Nephron progenitor cell (in vitro differentiated cells): ENCODE measurements around the gene MEIS2.

ENCODE experiments used
- DNase-seq: peaks from one replicate; pipeline ENCODE4 v3.0.0; 2021
- H3K27ac Mint-ChIP-seq: 2 replicates; pipeline ENCODE4 v1.8.0; 2021; ENCODE audit warnings: mild to moderate bottlenecking, moderate library complexity, mixed read lengths
- H3K27me3 Mint-ChIP-seq: 2 replicates; pipeline ENCODE4 v1.8.0; 2021; ENCODE audit warnings: mild to moderate bottlenecking, low read depth, mixed read lengths; ENCODE audit not compliant: poor library complexity
- H3K36me3 Mint-ChIP-seq: 2 replicates; pipeline ENCODE4 v1.8.0; 2021; ENCODE audit warnings: low read depth, mixed read lengths
- H3K4me1 Mint-ChIP-seq: 2 replicates; pipeline ENCODE4 v1.8.0; 2021; ENCODE audit warnings: mixed read lengths
- H3K4me3 Mint-ChIP-seq: 2 replicates; pipeline ENCODE4 v1.8.0; 2021; ENCODE audit warnings: mild to moderate bottlenecking, moderate library complexity, mixed read lengths
- H3K9me3 Mint-ChIP-seq: 2 replicates; pipeline ENCODE4 v1.8.0; 2021; ENCODE audit warnings: mild to moderate bottlenecking, moderate library complexity, mixed read lengths
- TF ChIP-seq, protein P1 (sequence below): fragments of 200-600 bp; sonication (generic); IDR thresholded peaks from 2 replicates; pipeline ENCODE4 v1.5.0; 2021; ENCODE audit warnings: antibody characterized with exemption

Gene MEIS2

DNA sequence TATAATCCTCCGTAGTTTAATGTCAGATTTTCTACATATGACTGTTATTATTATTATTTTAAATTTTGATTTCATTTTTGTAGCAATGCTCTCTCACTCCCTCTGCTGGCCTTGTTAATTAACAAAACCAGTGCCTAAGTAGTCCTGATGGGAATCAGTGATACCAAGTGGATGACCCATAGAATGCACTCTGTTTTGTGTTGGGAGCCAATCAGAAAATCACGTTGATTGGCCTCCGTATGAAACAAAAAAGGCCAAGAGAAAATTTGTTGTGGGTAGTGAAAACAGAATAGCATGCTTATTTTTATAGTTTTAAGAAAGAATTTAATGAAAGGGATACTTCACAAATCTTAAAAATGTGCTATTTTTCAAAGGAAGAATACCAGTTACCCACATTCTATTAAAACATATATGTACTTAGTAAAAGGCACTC, 34.4 kb upstream of the MEIS2 start:
- Mint-ChIP-seq H3K4me3 (no peak overlapping the region), H3K4me1 (peaks cover 58% of the 10 kb centered on the region), H3K36me3 (no peaks in the 10 kb centered on the region), H3K27me3 (no peaks in the 10 kb centered on the region), H3K9me3 (no peaks in the 10 kb centered on the region), H3K27ac (no peak overlapping the region)
- DNase-seq = no peak
- TF ChIP-seq, protein P1, sequence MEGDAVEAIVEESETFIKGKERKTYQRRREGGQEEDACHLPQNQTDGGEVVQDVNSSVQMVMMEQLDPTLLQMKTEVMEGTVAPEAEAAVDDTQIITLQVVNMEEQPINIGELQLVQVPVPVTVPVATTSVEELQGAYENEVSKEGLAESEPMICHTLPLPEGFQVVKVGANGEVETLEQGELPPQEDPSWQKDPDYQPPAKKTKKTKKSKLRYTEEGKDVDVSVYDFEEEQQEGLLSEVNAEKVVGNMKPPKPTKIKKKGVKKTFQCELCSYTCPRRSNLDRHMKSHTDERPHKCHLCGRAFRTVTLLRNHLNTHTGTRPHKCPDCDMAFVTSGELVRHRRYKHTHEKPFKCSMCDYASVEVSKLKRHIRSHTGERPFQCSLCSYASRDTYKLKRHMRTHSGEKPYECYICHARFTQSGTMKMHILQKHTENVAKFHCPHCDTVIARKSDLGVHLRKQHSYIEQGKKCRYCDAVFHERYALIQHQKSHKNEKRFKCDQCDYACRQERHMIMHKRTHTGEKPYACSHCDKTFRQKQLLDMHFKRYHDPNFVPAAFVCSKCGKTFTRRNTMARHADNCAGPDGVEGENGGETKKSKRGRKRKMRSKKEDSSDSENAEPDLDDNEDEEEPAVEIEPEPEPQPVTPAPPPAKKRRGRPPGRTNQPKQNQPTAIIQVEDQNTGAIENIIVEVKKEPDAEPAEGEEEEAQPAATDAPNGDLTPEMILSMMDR = peak; percentile 65

- H3K4me3 Mint-ChIP-seq = no peak overlapping the region
- peaks cover 53% of the 10 kb centered on the region for H3K4me1 Mint-ChIP-seq
- H3K36me3 Mint-ChIP-seq = no peaks in the 10 kb centered on the region
- TF ChIP-seq, protein P1 = no peak
- DNase-seq = no peak
- no peaks in the 10 kb centered on the region for H3K27me3 Mint-ChIP-seq
- no peak overlapping the region for H3K27ac Mint-ChIP-seq
- no peaks in the 10 kb centered on the region for H3K9me3 Mint-ChIP-seq
These were observed 33.9 kb upstream of the MEIS2 start for GRCh38 chr15:37134244-37134643.

DNA sequence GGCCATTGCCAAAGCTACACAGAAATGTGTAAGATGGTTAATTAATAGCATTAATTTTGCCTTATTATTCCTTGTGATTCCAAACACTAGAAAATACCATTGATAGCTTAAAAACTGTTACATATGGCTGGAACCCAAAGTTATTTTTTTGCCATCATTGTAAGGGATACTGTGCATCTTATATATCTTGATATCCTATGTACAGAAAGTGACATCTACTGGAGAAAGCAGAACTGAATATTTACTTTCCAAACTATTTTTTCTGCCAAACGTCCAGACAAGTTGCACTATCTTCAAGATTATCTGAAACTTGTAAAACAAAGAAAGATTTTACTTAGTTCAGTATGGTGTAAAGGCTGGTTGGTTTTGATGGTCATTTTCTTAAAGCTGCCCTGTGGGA, 33.3 kb upstream of the MEIS2 start:
- peaks cover 48% of the 10 kb centered on the region for H3K4me1 Mint-ChIP-seq
- H3K27me3 Mint-ChIP-seq = no peaks in the 10 kb centered on the region
- H3K9me3 Mint-ChIP-seq = no peaks in the 10 kb centered on the region
- H3K36me3 Mint-ChIP-seq = no peaks in the 10 kb centered on the region
- H3K27ac Mint-ChIP-seq = no peak overlapping the region
- no peak overlapping the region for H3K4me3 Mint-ChIP-seq
- no peak for DNase-seq
- TF ChIP-seq, protein P1 = no peak

DNA sequence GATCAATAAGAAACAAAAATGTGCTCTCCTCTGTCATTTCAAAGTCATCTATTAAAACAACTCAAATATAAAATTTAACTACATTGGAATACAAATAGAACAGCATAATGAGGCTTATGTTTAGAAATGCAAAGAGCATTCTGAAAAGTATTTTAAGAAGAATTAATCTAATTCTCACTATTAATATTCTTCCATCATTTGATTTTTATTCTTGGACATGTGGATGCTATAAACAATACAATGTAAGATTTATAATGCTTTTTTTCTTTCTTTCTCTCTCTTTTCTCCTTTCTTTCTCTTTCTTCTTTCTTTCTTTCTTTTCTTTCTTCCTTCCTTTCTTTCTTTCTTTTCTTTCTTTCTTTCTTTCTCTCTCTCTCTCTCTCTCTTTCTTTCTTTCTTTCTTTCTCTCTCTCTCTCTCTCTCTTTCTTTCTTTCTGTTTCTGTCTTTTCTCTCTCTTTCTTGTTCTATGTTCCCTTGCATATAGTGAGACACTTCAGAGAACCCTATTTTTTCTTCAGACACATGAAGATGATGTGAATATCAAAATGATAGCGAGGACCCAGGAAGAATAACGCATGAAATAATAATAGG, 32.6 kb upstream of the MEIS2 start:
- H3K27me3 Mint-ChIP-seq = no peaks in the 10 kb centered on the region
- peaks cover 48% of the 10 kb centered on the region for H3K4me1 Mint-ChIP-seq
- H3K4me3 Mint-ChIP-seq = no peak overlapping the region
- H3K27ac Mint-ChIP-seq = no peak overlapping the region
- H3K9me3 Mint-ChIP-seq = no peaks in the 10 kb centered on the region
- no peak for DNase-seq
- TF ChIP-seq, protein P1 = no peak
- no peaks in the 10 kb centered on the region for H3K36me3 Mint-ChIP-seq

DNA sequence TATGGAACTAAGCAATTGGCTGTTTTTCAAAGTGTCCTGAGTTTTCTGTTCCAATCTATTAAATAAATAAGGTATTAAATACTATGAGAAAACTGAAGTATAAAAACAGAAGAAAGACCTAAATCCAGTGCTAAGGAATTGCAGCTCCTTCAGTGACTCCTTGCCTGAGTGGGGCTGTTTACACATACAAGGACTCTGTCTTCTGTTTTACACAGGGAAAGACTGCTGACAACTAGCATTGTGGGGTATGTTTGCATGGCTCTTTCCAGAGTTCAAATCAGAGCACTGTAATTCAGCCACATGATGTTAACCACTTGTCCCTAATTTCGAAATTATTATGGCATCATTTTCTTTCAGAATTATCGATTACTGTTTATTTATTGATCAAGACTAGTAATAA, 31.3 kb upstream of the MEIS2 start:
- no peaks in the 10 kb centered on the region for H3K9me3 Mint-ChIP-seq
- peaks cover 49% of the 10 kb centered on the region for H3K4me1 Mint-ChIP-seq
- no peak overlapping the region for H3K4me3 Mint-ChIP-seq
- peak overlapping the region; percentile 30 for H3K27ac Mint-ChIP-seq
- no peaks in the 10 kb centered on the region for H3K27me3 Mint-ChIP-seq
- TF ChIP-seq, protein P1 = no peak
- DNase-seq = no peak
- H3K36me3 Mint-ChIP-seq = no peaks in the 10 kb centered on the region

DNA sequence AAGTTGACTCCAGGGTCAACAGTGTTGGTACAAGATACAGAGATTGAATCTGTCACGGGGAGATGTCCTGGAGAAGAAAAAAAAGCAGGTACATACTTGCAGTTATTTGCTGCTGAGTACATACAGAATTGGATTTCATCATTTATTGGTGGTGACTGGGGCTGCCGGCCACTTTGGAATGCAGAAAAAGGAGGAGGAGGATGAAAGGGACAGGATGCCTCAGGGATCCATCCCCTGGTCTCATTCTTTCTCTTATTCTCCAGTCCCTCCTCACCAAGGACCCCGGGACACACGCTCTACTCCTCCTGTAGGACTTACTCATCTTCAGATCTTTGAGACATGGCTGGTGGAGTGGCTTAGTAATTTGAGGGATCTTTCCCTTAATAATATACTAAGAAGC, 30.0 kb upstream of the MEIS2 start:
- no peak overlapping the region for H3K27ac Mint-ChIP-seq
- no peaks in the 10 kb centered on the region for H3K9me3 Mint-ChIP-seq
- no peak overlapping the region for H3K4me3 Mint-ChIP-seq
- H3K4me1 Mint-ChIP-seq = peaks cover 42% of the 10 kb centered on the region
- H3K27me3 Mint-ChIP-seq = no peaks in the 10 kb centered on the region
- TF ChIP-seq, protein P1 = no peak
- no peaks in the 10 kb centered on the region for H3K36me3 Mint-ChIP-seq
- DNase-seq = no peak
